Endothelial cell of umbilical vein (primary cell): Measurements from ENCODE around the gene RBM18.

ENCODE experiments used
- CTCF ChIP-seq, 2 donors: IDR thresholded peaks; 1 replicate in 1 of 2; 2 replicates in 1 of 2; pipeline ENCODE4 v1.5.1; 2011; ENCODE audit warnings: low read length in 2 of 2, mild to moderate bottlenecking in 2 of 2, moderate library complexity in 2 of 2, control low read depth in 1 of 2, inconsistent platforms in 1 of 2, low read depth in 1 of 2; ENCODE audit not compliant: insufficient read depth in 1 of 2; ENCODE audit errors: extremely low read depth in 1 of 2
- EZH2 ChIP-seq: IDR thresholded peaks from 2 replicates; pipeline ENCODE4 v1.6.1; 2012; ENCODE audit warnings: borderline replicate concordance, low read depth, mild to moderate bottlenecking, moderate library complexity, low read length, inconsistent platforms; ENCODE audit not compliant: severe bottlenecking
- FOS ChIP-seq: IDR thresholded peaks from 2 replicates; pipeline ENCODE4 v1.6.1; 2011; ENCODE audit warnings: mild to moderate bottlenecking, low read length, moderate library complexity, borderline replicate concordance; ENCODE audit not compliant: insufficient read depth
- MAX ChIP-seq: IDR thresholded peaks from 2 replicates; pipeline ENCODE4 v1.6.1; 2011; ENCODE audit not compliant: insufficient read depth, insufficient read length
- MYC ChIP-seq: IDR thresholded peaks from one replicate; pipeline ENCODE4 v1.6.1; 2011; ENCODE audit warnings: mild to moderate bottlenecking, low read depth, low read length
- POLR2A ChIP-seq: IDR thresholded peaks from 2 replicates; pipeline ENCODE4 v1.6.1; 2012; ENCODE audit warnings: low read depth, mild to moderate bottlenecking, control low read depth, low read length
- POLR2AphosphoS5 ChIP-seq: IDR thresholded peaks from 2 replicates; pipeline ENCODE4 v1.6.1; 2012; ENCODE audit warnings: low read depth, mild to moderate bottlenecking, control low read depth, low read length, moderate library complexity; ENCODE audit not compliant: insufficient read depth

- TF ChIP-seq EZH2 (no peak), CTCF (IDR thresholded peaks at IDR 0.05; ENCODE audit: extremely low read depth in 1 of 2, insufficient read depth in 1 of 2, low read depth in 1 of 2, low read length in 2 of 2) (no peak), MYC (no peak), POLR2AphosphoS5 (no peak), POLR2A (no peak), MAX (no peak), FOS (no peak)
Measured at GRCh38 chr9:122244349-122244748, 20.3 kb downstream of the RBM18 start.
